Fibroblast of pulmonary artery (primary cell): ENCODE measurements around the gene RAP1GAP.

Experiments used
- DNase-seq: peaks from one replicate; pipeline ENCODE4 v3.0.0-alpha.2; 2010; ENCODE audit warnings: low read depth
- H3K4me3 ChIP-seq: replicated peaks from 2 replicates; pipeline ENCODE4 v1.5.1; 2011; ENCODE audit warnings: low read depth, mild to moderate bottlenecking, control low read depth, low read length, moderate library complexity
- CTCF ChIP-seq: IDR thresholded peaks from 2 replicates; pipeline ENCODE4 v1.5.1; 2011; ENCODE audit warnings: mild to moderate bottlenecking, control low read depth, low read length, inconsistent platforms; ENCODE audit errors: missing control alignments

The RAP1GAP gene

GRCh38 chr1:21616372-21616771 is 52.8 kb downstream of the RAP1GAP start:
- H3K4me3 ChIP-seq = no peak overlapping the region
- DNase-seq = no peak
- no peak for TF ChIP-seq CTCF

- no peak for DNase-seq
- H3K4me3 ChIP-seq = no peak overlapping the region
- TF ChIP-seq CTCF = no peak
Observed at GRCh38 chr1:21614419-21615115, 54.6 kb downstream of the RAP1GAP start.

- TF ChIP-seq CTCF = no peak
- no peak for DNase-seq
- H3K4me3 ChIP-seq = no peak overlapping the region
Observed at GRCh38 chr1:21613072-21613867, 55.9 kb downstream of the RAP1GAP start.

GRCh38 chr1:21612057-21612456 is 57.1 kb downstream of the RAP1GAP start:
- DNase-seq = no peak
- no peak for TF ChIP-seq CTCF
- no peak overlapping the region for H3K4me3 ChIP-seq

GRCh38 chr1:21610989-21611785 is 58.0 kb downstream of the RAP1GAP start:
- DNase-seq = no peak
- TF ChIP-seq CTCF = no peak
- no peak overlapping the region for H3K4me3 ChIP-seq

GRCh38 chr1:21610027-21610426 is 59.1 kb downstream of the RAP1GAP start:
- H3K4me3 ChIP-seq = no peak overlapping the region
- no peak for TF ChIP-seq CTCF
- DNase-seq = no peak
